ENCODE results near the gene BEND7. TPM values are rescaled to one million over a fixed set of nuclear protein-coding genes. Genes with fewer than 3 reads are reported as not detected.

Gene BEND7
- total and polyA plus RNA-seq, 9 donors = 5.0 to 7.3 (median 6.1) TPM

- no peaks in the 10 kb centered on the region for H3K36me3 ChIP-seq (ENCODE audit: control insufficient read depth, insufficient read depth, low read length)
- no peak overlapping the region for H3K4me3 ChIP-seq (ENCODE audit: low read length)
- H3K27me3 ChIP-seq (ENCODE audit: control insufficient read depth, insufficient read depth, low read length) = no peaks in the 10 kb centered on the region
- peaks cover 3% of the 10 kb centered on the region for H3K4me1 ChIP-seq (ENCODE audit: control insufficient read depth, insufficient read depth, low read length)
- no CpG with 5 or more reads among the region's 4 CpGs for WGBS (ENCODE audit: insufficient coverage)
- H3K9me3 ChIP-seq (replicated peaks; ENCODE audit: control insufficient read depth, low read depth, low read length) = no peaks in the 10 kb centered on the region
- DNase-seq = no peak
- H3K27ac ChIP-seq (ENCODE audit: low read length) = no peak overlapping the region
These were observed 135.2 kb downstream of the BEND7 start for GRCh38 chr10:13393640-13394039.

- WGBS (ENCODE audit: insufficient coverage) = 92% methylated on average over 2 of the region's 5 CpGs
- DNase-seq = no peak
- H3K4me3 ChIP-seq (ENCODE audit: low read length) = no peak overlapping the region
These were observed 136.1 kb downstream of the BEND7 start for GRCh38 chr10:13392701-13393100.

More at GRCh38 chr10:13392701-13393100, 136.1 kb downstream of the BEND7 start:
- no peaks in the 10 kb centered on the region for H3K36me3 ChIP-seq (ENCODE audit: control insufficient read depth, insufficient read depth, low read length)
- H3K27me3 ChIP-seq (ENCODE audit: control insufficient read depth, insufficient read depth, low read length) = no peaks in the 10 kb centered on the region
- H3K27ac ChIP-seq (ENCODE audit: low read length) = no peak overlapping the region
- H3K4me1 ChIP-seq (ENCODE audit: control insufficient read depth, insufficient read depth, low read length) = peaks cover 3% of the 10 kb centered on the region
- H3K9me3 ChIP-seq (replicated peaks; ENCODE audit: control insufficient read depth, low read depth, low read length) = no peaks in the 10 kb centered on the region

Other genes starting within 250 kb of the BEND7 start
- gene PHYH, start 228.9 kb downstream of the BEND7 start, total RNA-seq = 35.4 TPM
- gene PHYH, start 228.9 kb downstream of the BEND7 start, polyA plus RNA-seq (ENCODE audit: insufficient read depth in 1 of 8, insufficient read length in 8 of 8, low replicate concordance in 1 of 8) = 10 to 100 TPM; 28.4 to 43.2 (median 32.9) TPM
- 40.1 TPM for gene SEPHS1, start 180.7 kb downstream of the BEND7 start, total RNA-seq
- gene SEPHS1, start 180.7 kb downstream of the BEND7 start, polyA plus RNA-seq (ENCODE audit: insufficient read depth in 1 of 8, insufficient read length in 8 of 8, low replicate concordance in 1 of 8) = 10 to 100 TPM; 51.8 to 76.0 (median 62.7) TPM
- gene PRPF18, start 58.0 kb upstream of the BEND7 start, total RNA-seq = 34.2 TPM
- gene PRPF18, start 58.0 kb upstream of the BEND7 start, polyA plus RNA-seq (ENCODE audit: insufficient read depth in 1 of 8, insufficient read length in 8 of 8, low replicate concordance in 1 of 8) = 10 to 100 TPM; 22.1 to 28.0 (median 23.0) TPM